LoVo (cell line): ENCODE measurements around the gene SLC16A12.
"Not testable (repeated sequence)": the region's sequence is repeated elsewhere in the genome, so short reads cannot be mapped to it uniquely, and the experiment has no call there.

Experiments
- DNase-seq: peaks from one replicate; pipeline ENCODE4 v3.0.0-alpha.2; 2016; ENCODE audit warnings: low spot score

Gene SLC16A12

GRCh38 chr10:89469517-89469916, 65.9 kb downstream of the SLC16A12 start:
- no peak for DNase-seq

- no peak for DNase-seq
Observed at GRCh38 chr10:89468191-89468965, 67.0 kb downstream of the SLC16A12 start.

GRCh38 chr10:89466599-89467035, 68.8 kb downstream of the SLC16A12 start:
- no peak for DNase-seq

GRCh38 chr10:89465196-89465595, 70.2 kb downstream of the SLC16A12 start:
- DNase-seq = no peak

- no peak for DNase-seq
Observed at GRCh38 chr10:89463846-89464537, 71.4 kb downstream of the SLC16A12 start.

- DNase-seq = no peak
Observed at GRCh38 chr10:89458784-89459183, 76.6 kb downstream of the SLC16A12 start.

- DNase-seq = no peak
Observed at GRCh38 chr10:89458291-89458690, 77.1 kb downstream of the SLC16A12 start.

- DNase-seq = no peak
Observed at GRCh38 chr10:89454561-89455347, 80.6 kb downstream of the SLC16A12 start.

- no peak for DNase-seq
Observed at GRCh38 chr10:89452193-89452592, 83.2 kb downstream of the SLC16A12 start.

GRCh38 chr10:89450901-89451300, 84.5 kb downstream of the SLC16A12 start:
- no peak for DNase-seq

GRCh38 chr10:89444819-89445218, 90.6 kb downstream of the SLC16A12 start:
- not testable (repeated sequence) for DNase-seq

GRCh38 chr10:89442289-89442688, 93.1 kb downstream of the SLC16A12 start:
- no peak for DNase-seq

GRCh38 chr10:89440226-89441009, 95.0 kb downstream of the SLC16A12 start:
- peak; percentile 9 for DNase-seq

GRCh38 chr10:89438525-89438924, 96.9 kb downstream of the SLC16A12 start:
- DNase-seq = no peak

- peak; percentile 36 for DNase-seq
Observed at GRCh38 chr10:89431977-89432376, 103.4 kb downstream of the SLC16A12 start.

GRCh38 chr10:89428877-89429276, 106.5 kb downstream of the SLC16A12 start:
- no peak for DNase-seq

GRCh38 chr10:89427629-89428028, 107.8 kb downstream of the SLC16A12 start:
- DNase-seq = no peak

GRCh38 chr10:89426230-89426868, 109.0 kb downstream of the SLC16A12 start:
- peak; percentile 55 for DNase-seq

GRCh38 chr10:89425000-89425399, 110.4 kb downstream of the SLC16A12 start:
- no peak for DNase-seq

- DNase-seq = no peak
Observed at GRCh38 chr10:89421018-89421476, 114.3 kb downstream of the SLC16A12 start.

- DNase-seq = no peak
Observed at GRCh38 chr10:89419548-89419947, 115.8 kb downstream of the SLC16A12 start.
